Renal cortical epithelial cell (primary cell): Measurements from ENCODE around the gene PLEKHN1. TPM values are rescaled to one million over a fixed set of nuclear protein-coding genes. Genes with fewer than 3 reads are reported as not detected.
A peak's percentile ranks its signal among the peaks of the same experiment; 100 is the strongest.
"Not testable (repeated sequence)": the region's sequence is repeated elsewhere in the genome, so short reads cannot be mapped to it uniquely, and the experiment has no call there.

Source experiments
- DNase-seq: peaks from one replicate; pipeline ENCODE4 v3.0.0-alpha.2; 2011; ENCODE audit warnings: low read depth
- total RNA-seq: library from RNA; depleted of rRNA; stranded (reverse); fragments of >200 nt; gene quantifications from 2 replicates; pipeline ENCODE4 v1.2.3, GENCODE V29; 2014

PLEKHN1 gene
- total RNA-seq, 1 donor from 2014 or later: 2.4 TPM

GRCh38 chr1:1012736-1013104 is 46.4 kb downstream of the PLEKHN1 start:
- DNase-seq: not testable (repeated sequence)

GRCh38 chr1:1013105-1013921 is 47.0 kb downstream of the PLEKHN1 start, which contains the start of gene ISG15:
ISG15 (plus strand) TSS chr1:1013497; CDS start chr1:1013574, 77 bp downstream.
- peak; percentile 62 for DNase-seq

- DNase-seq: no peak
Observed at GRCh38 chr1:1013922-1014648, 47.8 kb downstream of the PLEKHN1 start.

- DNase-seq: no peak
Observed at GRCh38 chr1:1014799-1015681, 48.8 kb downstream of the PLEKHN1 start.

GRCh38 chr1:1017397-1018320 is 51.4 kb downstream of the PLEKHN1 start:
- DNase-seq: not testable (repeated sequence)

GRCh38 chr1:1018321-1018685 is 52.0 kb downstream of the PLEKHN1 start:
- not testable (repeated sequence) for DNase-seq

- peak; percentile 64 for DNase-seq
Observed at GRCh38 chr1:1019122-1019999, 53.1 kb downstream of the PLEKHN1 start.

GRCh38 chr1:1020000-1020404 is 53.7 kb downstream of the PLEKHN1 start, which contains the start of gene AGRN:
AGRN (plus strand) TSS chr1:1020120; CDS start chr1:1020173, 53 bp downstream.
- DNase-seq: no peak

- DNase-seq: no peak
Observed at GRCh38 chr1:1020415-1021009, 54.2 kb downstream of the PLEKHN1 start.

- DNase-seq: peak; percentile 39
Observed at GRCh38 chr1:1021010-1021919, 55.0 kb downstream of the PLEKHN1 start.

- DNase-seq: peak; percentile 51
Observed at GRCh38 chr1:1021920-1022259, 55.6 kb downstream of the PLEKHN1 start.

- DNase-seq: no peak
Observed at GRCh38 chr1:1022302-1023009, 56.2 kb downstream of the PLEKHN1 start.

- DNase-seq: no peak
Observed at GRCh38 chr1:1023700-1024099, 57.4 kb downstream of the PLEKHN1 start.

- DNase-seq: no peak
Observed at GRCh38 chr1:1024149-1024770, 58.0 kb downstream of the PLEKHN1 start.

- peak; percentile 82 for DNase-seq
Observed at GRCh38 chr1:1024771-1025699, 58.8 kb downstream of the PLEKHN1 start.
